Liver (tissue), 9 donors: ENCODE results near the gene PGS1. TPM values are rescaled to one million over a fixed set of nuclear protein-coding genes. Genes with fewer than 3 reads are reported as not detected.

Experiments
- DNase-seq: peaks from one replicate; pipeline ENCODE4 v3.0.0-alpha.2; 2017; ENCODE audit warnings: low spot score
- H3K27ac ChIP-seq, 2 donors: one replicate each; pipeline ENCODE4 v1.7.0; 2013; ENCODE audit warnings: inconsistent platforms in 2 of 2, low read length in 2 of 2, control low read depth in 1 of 2, low read depth in 1 of 2, mild to moderate bottlenecking in 1 of 2
- H3K27me3 ChIP-seq, 4 donors: one replicate each; pipeline versions ENCODE4 v1.6.1 to v1.7.0; 2013; ENCODE audit warnings: low read length in 3 of 4, inconsistent platforms in 1 of 4, mild to moderate bottlenecking in 1 of 4, moderate library complexity in 1 of 4; ENCODE audit not compliant: control insufficient read depth in 4 of 4, insufficient read depth in 4 of 4
- H3K36me3 ChIP-seq, 4 donors: one replicate each; pipeline versions ENCODE4 v1.6.1 to v1.7.0; 2013; ENCODE audit warnings: low read length in 3 of 4, mild to moderate bottlenecking in 3 of 4, low read depth in 1 of 4, moderate library complexity in 1 of 4; ENCODE audit not compliant: control insufficient read depth in 4 of 4, insufficient read depth in 3 of 4
- H3K4me1 ChIP-seq, 4 donors: one replicate each; pipeline versions ENCODE4 v1.6.1 to v1.7.0; 2013; ENCODE audit warnings: low read length in 3 of 4, mild to moderate bottlenecking in 3 of 4, moderate library complexity in 1 of 4; ENCODE audit not compliant: control insufficient read depth in 4 of 4, insufficient read depth in 4 of 4
- H3K4me3 ChIP-seq, 3 donors: one replicate each; pipeline versions ENCODE4 v1.6.1 to v1.7.0; 2013; ENCODE audit warnings: low read length in 3 of 3, control low read depth in 1 of 3, low read depth in 1 of 3, mild to moderate bottlenecking in 1 of 3
- H3K9ac ChIP-seq, 2 donors: one replicate each; pipeline ENCODE4 v1.7.0; 2013; ENCODE audit warnings: low read length in 2 of 2, mild to moderate bottlenecking in 2 of 2, moderate library complexity in 2 of 2, control low read depth in 1 of 2, low read depth in 1 of 2
- H3K9me3 ChIP-seq, 4 donors: one replicate each; pipeline versions ENCODE4 v1.6.1 to v1.7.0; 2013; ENCODE audit warnings: low read length in 3 of 4; ENCODE audit not compliant: control insufficient read depth in 4 of 4
- ATF3 ChIP-seq: IDR thresholded peaks from 2 replicates; pipeline ENCODE4 v1.6.1; 2016; ENCODE audit warnings: antibody characterized with exemption
- CTCF ChIP-seq: fragments of 150-350 bp; IDR thresholded peaks from 2 replicates; pipeline ENCODE4 v1.5.1; 2017; ENCODE audit warnings: improper control_type of control experiment, low read depth, low read length; ENCODE audit not compliant: missing input control
- FOXA1 ChIP-seq: IDR thresholded peaks from 2 replicates; pipeline ENCODE4 v1.6.1; 2016; ENCODE audit warnings: antibody characterized with exemption
- FOXA2 ChIP-seq: IDR thresholded peaks from 2 replicates; pipeline ENCODE4 v1.6.1; 2016; ENCODE audit warnings: antibody characterized with exemption
- GABPA ChIP-seq, 2 donors: IDR thresholded peaks in 1 of 2; conservative IDR thresholded peaks in 1 of 2; 2 replicates each; pipeline ENCODE4 v1.6.1; 2016; ENCODE audit warnings: antibody characterized with exemption in 2 of 2, mild to moderate bottlenecking in 1 of 2, moderate library complexity in 1 of 2
- HNF4A ChIP-seq, 2 donors: conservative IDR thresholded peaks; 2 replicates each; pipeline ENCODE4 v1.6.1; 2016; ENCODE audit warnings: antibody characterized with exemption in 2 of 2, mild to moderate bottlenecking in 2 of 2
- HNF4G ChIP-seq: IDR thresholded peaks from 2 replicates; pipeline ENCODE4 v1.6.1; 2016; ENCODE audit warnings: antibody characterized with exemption
- JUND ChIP-seq, 2 donors: IDR thresholded peaks; 2 replicates each; pipeline ENCODE4 v1.6.1; 2016; ENCODE audit warnings: antibody characterized with exemption in 2 of 2
- MAX ChIP-seq: IDR thresholded peaks from 2 replicates; pipeline ENCODE4 v1.6.1; 2016; ENCODE audit warnings: antibody characterized with exemption
- NR2F2 ChIP-seq: IDR thresholded peaks from 2 replicates; pipeline ENCODE4 v1.6.1; 2016; ENCODE audit warnings: antibody characterized with exemption
- RAD21 ChIP-seq, 2 donors: IDR thresholded peaks; 2 replicates each; pipeline ENCODE4 v1.6.1; 2016; ENCODE audit warnings: antibody characterized with exemption in 2 of 2, mild to moderate bottlenecking in 2 of 2
- REST ChIP-seq: IDR thresholded peaks from 2 replicates; pipeline ENCODE4 v1.6.1; 2016; ENCODE audit warnings: antibody characterized with exemption, mild to moderate bottlenecking
- RXRA ChIP-seq, 2 donors: IDR thresholded peaks; 2 replicates each; pipeline ENCODE4 v1.6.1; 2017 to 2018; ENCODE audit warnings: antibody characterized with exemption in 2 of 2, mild to moderate bottlenecking in 1 of 2
- SP1 ChIP-seq: IDR thresholded peaks from 2 replicates; pipeline ENCODE4 v1.6.1; 2018; ENCODE audit warnings: antibody characterized with exemption, mild to moderate bottlenecking
- TAF1 ChIP-seq: conservative IDR thresholded peaks from 2 replicates; pipeline ENCODE4 v1.6.1; 2016; ENCODE audit warnings: antibody characterized with exemption, mild to moderate bottlenecking
- WGBS: extraction: QIAGEN DNeasy Blood & Tissue Kit; methylation state at CpG from one replicate; pipeline ENCODE4 v1.1.7; 2013; 5-methylcytosine and 5-hydroxymethylcytosine counted together
- polyA plus RNA-seq, 2 donors: library from polyadenylated mRNA; stranded (reverse) in 1 of 2; unstranded in 1 of 2; fragments of 200-250 nt in 1 of 2; fragments of >200 nt in 1 of 2; fragmentation: Nextera tagmentation in 1 of 2; extraction: Ambion mirVana in 1 of 2; gene quantifications; one replicate each; pipeline versions ENCODE4 v1.2.1 to v1.2.3, GENCODE V29; 2013 to 2015
- total RNA-seq, 2 donors: library from RNA; depleted of rRNA; stranded (reverse); fragments of >200 nt; gene quantifications; one replicate each; pipeline ENCODE4 v1.2.3, GENCODE V29; 2014
- donor health status: healthy.
- donor health status: healthy.
- donor health status: healthy.
- donor health status: healthy.
- donor health status: healthy.

Gene PGS1
- total and polyA plus RNA-seq, 4 donors = 8.1 to 24.1 (median 12.2) TPM

GRCh38 chr17:78458091-78458490 is 79.6 kb downstream of the PGS1 start:
- H3K27ac ChIP-seq = no peak overlapping the region
- H3K9me3 ChIP-seq = no peaks in the 10 kb centered on the region
- WGBS = 85% methylated on average over 10 of the region's 10 CpGs
- TF ChIP-seq MAX = no peak
- H3K9ac ChIP-seq = no peak overlapping the region
- H3K4me3 ChIP-seq = no peak overlapping the region
- no peaks in the 10 kb centered on the region for H3K4me1 ChIP-seq
- DNase-seq = no peak
- H3K27me3 ChIP-seq = peaks cover 0 to 2% (median under 1%) of the 10 kb centered on the region in 4 donors
- H3K36me3 ChIP-seq = no peaks in the 10 kb centered on the region

GRCh38 chr17:78458736-78459335 is 80.4 kb downstream of the PGS1 start:
- Histone ChIP-seq H3K27ac (no peak overlapping the region), H3K9me3 (no peaks in the 10 kb centered on the region), H3K27me3 (peaks cover 0 to 2% (median under 1%) of the 10 kb centered on the region in 4 donors), H3K4me3 (no peak overlapping the region), H3K9ac (no peak overlapping the region), H3K36me3 (no peaks in the 10 kb centered on the region), H3K4me1 (no peaks in the 10 kb centered on the region)
- WGBS = 94% methylated on average over 37 of the region's 37 CpGs
- TF ChIP-seq RAD21 (IDR thresholded peaks at IDR 0.05) (no peak), ATF3 (no peak), SP1 (no peak), FOXA2 (no peak), FOXA1 (no peak), REST (no peak), HNF4A (conservative IDR thresholded peaks at IDR 0.05) (no peak), JUND (IDR thresholded peaks at IDR 0.05) (no peak), TAF1 (no peak), RXRA (IDR thresholded peaks at IDR 0.05) (no peak), NR2F2 (no peak)
- DNase-seq = no peak

GRCh38 chr17:78459696-78460095 is 81.2 kb downstream of the PGS1 start:
- H3K36me3 ChIP-seq = no peaks in the 10 kb centered on the region
- H3K4me1 ChIP-seq = no peaks in the 10 kb centered on the region
- H3K27ac ChIP-seq = no peak overlapping the region
- 92% methylated on average over 21 of the region's 21 CpGs for WGBS
- DNase-seq = no peak
- no peaks in the 10 kb centered on the region for H3K9me3 ChIP-seq
- H3K27me3 ChIP-seq = peaks cover 0 to 2% (median under 1%) of the 10 kb centered on the region in 4 donors
- H3K4me3 ChIP-seq = no peak overlapping the region
- TF ChIP-seq HNF4A (conservative IDR thresholded peaks at IDR 0.05) = no peak
- TF ChIP-seq NR2F2 = no peak
- no peak for TF ChIP-seq RXRA (IDR thresholded peaks at IDR 0.05)
- TF ChIP-seq SP1 = no peak
- TF ChIP-seq REST = no peak
- no peak for TF ChIP-seq HNF4G
- no peak for TF ChIP-seq GABPA (IDR thresholded peaks at IDR 0.05 in 1 of 2, conservative IDR thresholded peaks at IDR 0.05 in 1 of 2)
- no peak for TF ChIP-seq FOXA2
- TF ChIP-seq CTCF = no peak
- TF ChIP-seq TAF1 = no peak
- no peak overlapping the region for H3K9ac ChIP-seq
